SU-DHL-6 (cell line): Measurements from ENCODE around the gene OR2T27.

Experiments used
- CTCF ChIP-seq: fragments of 200-600 bp; sonication (generic); IDR thresholded peaks from one replicate; pipeline ENCODE4 v1.5.1; 2017; ENCODE audit warnings: antibody characterized with exemption, mild to moderate bottlenecking, low read length, moderate library complexity; ENCODE audit not compliant: insufficient read depth, poor library complexity, severe bottlenecking
- EZH2phosphoT487 ChIP-seq: fragments of 200-600 bp; sonication (generic), shearing (Covaris generic); conservative IDR thresholded peaks from 2 replicates; pipeline ENCODE4 v1.6.1; 2018; ENCODE audit warnings: mild to moderate bottlenecking, antibody characterized with exemption, low read length, moderate library complexity, mixed read lengths

GRCh38 chr1:248691567-248692155 lies 36.3 kb upstream of the OR2T27 start:
- TF ChIP-seq CTCF (no peak), EZH2phosphoT487 (no peak)
